Peyer's patch (tissue), 4 donors: Measurements from ENCODE around the gene MPHOSPH9.

ENCODE experiments used
- POLR2A ChIP-seq, 2 donors: fragments of 450-650 bp; IDR thresholded peaks; one replicate each; pipeline ENCODE4 v1.5.1; 2017; ENCODE audit warnings: antibody characterized with exemption in 2 of 2, mild to moderate bottlenecking in 2 of 2, moderate library complexity in 2 of 2
- TF ChIP-seq, protein P1 (sequence below), 6 experiments: fragments of 450-650 bp in 4 of 6; fragments of 200-600 bp in 2 of 6; sonication (generic) in 1 of 6; IDR thresholded peaks; one replicate each; pipeline ENCODE4 v1.5.1; 2017 to 2019; ENCODE audit warnings: antibody characterized with exemption in 6 of 6, mild to moderate bottlenecking in 3 of 6, moderate library complexity in 1 of 6

- TF ChIP-seq, protein P1, sequence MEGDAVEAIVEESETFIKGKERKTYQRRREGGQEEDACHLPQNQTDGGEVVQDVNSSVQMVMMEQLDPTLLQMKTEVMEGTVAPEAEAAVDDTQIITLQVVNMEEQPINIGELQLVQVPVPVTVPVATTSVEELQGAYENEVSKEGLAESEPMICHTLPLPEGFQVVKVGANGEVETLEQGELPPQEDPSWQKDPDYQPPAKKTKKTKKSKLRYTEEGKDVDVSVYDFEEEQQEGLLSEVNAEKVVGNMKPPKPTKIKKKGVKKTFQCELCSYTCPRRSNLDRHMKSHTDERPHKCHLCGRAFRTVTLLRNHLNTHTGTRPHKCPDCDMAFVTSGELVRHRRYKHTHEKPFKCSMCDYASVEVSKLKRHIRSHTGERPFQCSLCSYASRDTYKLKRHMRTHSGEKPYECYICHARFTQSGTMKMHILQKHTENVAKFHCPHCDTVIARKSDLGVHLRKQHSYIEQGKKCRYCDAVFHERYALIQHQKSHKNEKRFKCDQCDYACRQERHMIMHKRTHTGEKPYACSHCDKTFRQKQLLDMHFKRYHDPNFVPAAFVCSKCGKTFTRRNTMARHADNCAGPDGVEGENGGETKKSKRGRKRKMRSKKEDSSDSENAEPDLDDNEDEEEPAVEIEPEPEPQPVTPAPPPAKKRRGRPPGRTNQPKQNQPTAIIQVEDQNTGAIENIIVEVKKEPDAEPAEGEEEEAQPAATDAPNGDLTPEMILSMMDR (IDR thresholded peaks at IDR 0.05): no peak
- no peak for TF ChIP-seq POLR2A (IDR thresholded peaks at IDR 0.05)
These were observed 124.8 kb downstream of the MPHOSPH9 start for GRCh38 chr12:123107926-123108681.
